Panc1 (cell line): ENCODE data around the gene SART1.

ENCODE experiments used
- POLR2AphosphoS5 ChIP-seq: IDR thresholded peaks from 2 replicates; pipeline ENCODE4 v1.6.1; 2012; ENCODE audit warnings: mild to moderate bottlenecking, low read depth, low read length, moderate library complexity
- SIN3A ChIP-seq: IDR thresholded peaks from 2 replicates; pipeline ENCODE4 v1.6.1; 2012; ENCODE audit warnings: low read depth, mild to moderate bottlenecking, low read length, moderate library complexity, borderline replicate concordance; ENCODE audit not compliant: insufficient read depth
- TCF7L2 ChIP-seq: IDR thresholded peaks from 2 replicates; pipeline ENCODE4 v1.6.1; 2011; ENCODE audit warnings: mild to moderate bottlenecking, low read depth, low read length, inconsistent platforms
- TF ChIP-seq, protein P1 (sequence below): fragments of 450-650 bp; IDR thresholded peaks from 2 replicates; pipeline ENCODE4 v1.5.1; 2017; ENCODE audit warnings: mild to moderate bottlenecking
- TF ChIP-seq, protein P2 (sequence below), 2 experiments: IDR thresholded peaks; 2 replicates each; pipeline ENCODE4 v1.6.1; 2011 to 2012; ENCODE audit warnings: low read depth in 2 of 2, control low read depth in 1 of 2, low read length in 1 of 2, mild to moderate bottlenecking in 1 of 2, moderate library complexity in 1 of 2; ENCODE audit not compliant: insufficient read depth in 1 of 2

DNA sequence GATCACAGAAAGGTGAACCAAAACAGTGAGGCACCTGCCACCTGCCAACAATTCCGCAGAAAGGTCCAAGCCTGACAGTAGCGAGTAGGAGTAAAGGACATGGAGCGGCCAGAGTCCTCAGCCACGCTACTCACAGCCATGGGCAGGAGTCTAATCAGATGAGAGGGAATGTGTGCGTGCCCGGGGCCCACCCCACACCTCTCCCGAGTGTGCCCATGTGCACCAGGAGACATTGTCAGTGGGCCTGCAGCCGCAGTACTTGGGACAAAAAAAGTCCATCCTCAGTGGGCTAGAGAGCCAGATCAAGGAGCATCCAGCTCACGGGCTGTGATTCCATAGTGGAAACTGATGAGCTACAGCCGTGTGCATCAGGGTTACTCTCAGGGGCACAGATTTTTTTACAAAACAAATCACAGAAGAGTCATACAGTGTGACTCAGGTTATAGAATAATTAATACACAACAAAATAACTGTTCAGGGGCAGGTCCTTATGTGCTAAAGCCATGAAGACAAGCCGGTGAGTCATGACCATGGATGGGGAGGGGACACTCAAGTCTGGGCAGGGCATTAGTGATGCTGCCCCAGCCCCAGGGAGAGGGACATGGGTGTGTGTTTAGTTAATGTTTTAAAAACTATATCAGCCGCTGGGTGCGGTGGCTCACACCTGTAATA, 12.0 kb downstream of the SART1 start:
- TF ChIP-seq, protein P1, sequence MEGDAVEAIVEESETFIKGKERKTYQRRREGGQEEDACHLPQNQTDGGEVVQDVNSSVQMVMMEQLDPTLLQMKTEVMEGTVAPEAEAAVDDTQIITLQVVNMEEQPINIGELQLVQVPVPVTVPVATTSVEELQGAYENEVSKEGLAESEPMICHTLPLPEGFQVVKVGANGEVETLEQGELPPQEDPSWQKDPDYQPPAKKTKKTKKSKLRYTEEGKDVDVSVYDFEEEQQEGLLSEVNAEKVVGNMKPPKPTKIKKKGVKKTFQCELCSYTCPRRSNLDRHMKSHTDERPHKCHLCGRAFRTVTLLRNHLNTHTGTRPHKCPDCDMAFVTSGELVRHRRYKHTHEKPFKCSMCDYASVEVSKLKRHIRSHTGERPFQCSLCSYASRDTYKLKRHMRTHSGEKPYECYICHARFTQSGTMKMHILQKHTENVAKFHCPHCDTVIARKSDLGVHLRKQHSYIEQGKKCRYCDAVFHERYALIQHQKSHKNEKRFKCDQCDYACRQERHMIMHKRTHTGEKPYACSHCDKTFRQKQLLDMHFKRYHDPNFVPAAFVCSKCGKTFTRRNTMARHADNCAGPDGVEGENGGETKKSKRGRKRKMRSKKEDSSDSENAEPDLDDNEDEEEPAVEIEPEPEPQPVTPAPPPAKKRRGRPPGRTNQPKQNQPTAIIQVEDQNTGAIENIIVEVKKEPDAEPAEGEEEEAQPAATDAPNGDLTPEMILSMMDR = no peak
- TF ChIP-seq POLR2AphosphoS5 (no peak), TCF7L2 (no peak), SIN3A (no peak)
- TF ChIP-seq, protein P2, sequence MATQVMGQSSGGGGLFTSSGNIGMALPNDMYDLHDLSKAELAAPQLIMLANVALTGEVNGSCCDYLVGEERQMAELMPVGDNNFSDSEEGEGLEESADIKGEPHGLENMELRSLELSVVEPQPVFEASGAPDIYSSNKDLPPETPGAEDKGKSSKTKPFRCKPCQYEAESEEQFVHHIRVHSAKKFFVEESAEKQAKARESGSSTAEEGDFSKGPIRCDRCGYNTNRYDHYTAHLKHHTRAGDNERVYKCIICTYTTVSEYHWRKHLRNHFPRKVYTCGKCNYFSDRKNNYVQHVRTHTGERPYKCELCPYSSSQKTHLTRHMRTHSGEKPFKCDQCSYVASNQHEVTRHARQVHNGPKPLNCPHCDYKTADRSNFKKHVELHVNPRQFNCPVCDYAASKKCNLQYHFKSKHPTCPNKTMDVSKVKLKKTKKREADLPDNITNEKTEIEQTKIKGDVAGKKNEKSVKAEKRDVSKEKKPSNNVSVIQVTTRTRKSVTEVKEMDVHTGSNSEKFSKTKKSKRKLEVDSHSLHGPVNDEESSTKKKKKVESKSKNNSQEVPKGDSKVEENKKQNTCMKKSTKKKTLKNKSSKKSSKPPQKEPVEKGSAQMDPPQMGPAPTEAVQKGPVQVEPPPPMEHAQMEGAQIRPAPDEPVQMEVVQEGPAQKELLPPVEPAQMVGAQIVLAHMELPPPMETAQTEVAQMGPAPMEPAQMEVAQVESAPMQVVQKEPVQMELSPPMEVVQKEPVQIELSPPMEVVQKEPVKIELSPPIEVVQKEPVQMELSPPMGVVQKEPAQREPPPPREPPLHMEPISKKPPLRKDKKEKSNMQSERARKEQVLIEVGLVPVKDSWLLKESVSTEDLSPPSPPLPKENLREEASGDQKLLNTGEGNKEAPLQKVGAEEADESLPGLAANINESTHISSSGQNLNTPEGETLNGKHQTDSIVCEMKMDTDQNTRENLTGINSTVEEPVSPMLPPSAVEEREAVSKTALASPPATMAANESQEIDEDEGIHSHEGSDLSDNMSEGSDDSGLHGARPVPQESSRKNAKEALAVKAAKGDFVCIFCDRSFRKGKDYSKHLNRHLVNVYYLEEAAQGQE (IDR thresholded peaks at IDR 0.05; ENCODE audit: insufficient read depth in 1 of 2, low read depth in 2 of 2, low read length in 1 of 2) = no peak
